Measurements from ENCODE around the gene NET1. TPM values are rescaled to one million over a fixed set of nuclear protein-coding genes. Genes with fewer than 3 reads are reported as not detected.
"Not testable (repeated sequence)": the region's sequence is repeated elsewhere in the genome, so short reads cannot be mapped to it uniquely, and the experiment has no call there.

The NET1 gene
- total RNA-seq = 14.3 and 19.4 TPM in 2 replicates

- DNase-seq (ENCODE audit: low read depth in 2 of 2) = peak; percentile 89 to 93
These were observed at the start of gene NET1 for GRCh38 chr10:5412277-5412941. Gene NET1 (plus strand): TSS chr10:5412557. CDS start chr10:5412693, 136 bp downstream.

- DNase-seq (ENCODE audit: low read depth in 2 of 2) = no peak
These were observed 49.5 kb upstream of the NET1 start for GRCh38 chr10:5362873-5363272.

GRCh38 chr10:5364374-5364773, 48.0 kb upstream of the NET1 start:
- no peak for DNase-seq (ENCODE audit: low read depth in 2 of 2)

- no peak for DNase-seq (ENCODE audit: low read depth in 2 of 2)
These were observed 47.4 kb upstream of the NET1 start, which contains the start of gene UCN3 for GRCh38 chr10:5364890-5365338. Gene UCN3 (plus strand): TSS chr10:5364966. CDS start chr10:5373721, 8,755 bp downstream.

GRCh38 chr10:5365928-5366327, 46.4 kb upstream of the NET1 start:
- no peak for DNase-seq (ENCODE audit: low read depth in 2 of 2)

- no peak for DNase-seq (ENCODE audit: low read depth in 2 of 2)
These were observed 42.8 kb upstream of the NET1 start for GRCh38 chr10:5369362-5370158.

- DNase-seq (ENCODE audit: low read depth in 2 of 2) = no peak
These were observed 41.6 kb upstream of the NET1 start for GRCh38 chr10:5370493-5371352.

- no peak for DNase-seq (ENCODE audit: low read depth in 2 of 2)
These were observed 39.0 kb upstream of the NET1 start for GRCh38 chr10:5373307-5373706.

- DNase-seq (ENCODE audit: low read depth in 2 of 2) = no peak
These were observed 38.3 kb upstream of the NET1 start for GRCh38 chr10:5373891-5374611.

GRCh38 chr10:5376450-5376849, 35.9 kb upstream of the NET1 start:
- no peak for DNase-seq (ENCODE audit: low read depth in 2 of 2)

GRCh38 chr10:5379202-5379601, 33.2 kb upstream of the NET1 start:
- DNase-seq (ENCODE audit: low read depth in 2 of 2) = not testable (repeated sequence)

- not testable (repeated sequence) for DNase-seq (ENCODE audit: low read depth in 2 of 2)
These were observed 32.0 kb upstream of the NET1 start for GRCh38 chr10:5380395-5380794.

- DNase-seq (ENCODE audit: low read depth in 2 of 2) = no peak
These were observed 31.2 kb upstream of the NET1 start for GRCh38 chr10:5381187-5381586.

GRCh38 chr10:5385224-5385623, 27.1 kb upstream of the NET1 start:
- DNase-seq (ENCODE audit: low read depth in 2 of 2) = no peak

- DNase-seq (ENCODE audit: low read depth in 2 of 2) = no peak
These were observed 25.2 kb upstream of the NET1 start for GRCh38 chr10:5387169-5387568.

- no peak for DNase-seq (ENCODE audit: low read depth in 2 of 2)
These were observed 21.7 kb upstream of the NET1 start for GRCh38 chr10:5390607-5391205.

GRCh38 chr10:5391790-5392189, 20.6 kb upstream of the NET1 start:
- DNase-seq (ENCODE audit: low read depth in 2 of 2) = no peak

- no peak for DNase-seq (ENCODE audit: low read depth in 2 of 2)
These were observed 18.8 kb upstream of the NET1 start for GRCh38 chr10:5393529-5393928.

- no peak for DNase-seq (ENCODE audit: low read depth in 2 of 2)
These were observed 17.2 kb upstream of the NET1 start for GRCh38 chr10:5395168-5395567.

GRCh38 chr10:5396556-5397300, 15.6 kb upstream of the NET1 start:
- DNase-seq (ENCODE audit: low read depth in 2 of 2) = no peak

Data from lung microvascular endothelial cell (primary cell).